Anterior cingulate cortex (tissue), 58 donors: ENCODE data around the gene KATNAL2.
"Not testable (repeated sequence)": the region's sequence is repeated elsewhere in the genome, so short reads cannot be mapped to it uniquely, and the experiment has no call there.

Experiments
- DNase-seq, 58 donors: peaks; one replicate each; lab custom pipeline; 2025; lab: John Stamatoyannopoulos, UW

The KATNAL2 gene

DNA sequence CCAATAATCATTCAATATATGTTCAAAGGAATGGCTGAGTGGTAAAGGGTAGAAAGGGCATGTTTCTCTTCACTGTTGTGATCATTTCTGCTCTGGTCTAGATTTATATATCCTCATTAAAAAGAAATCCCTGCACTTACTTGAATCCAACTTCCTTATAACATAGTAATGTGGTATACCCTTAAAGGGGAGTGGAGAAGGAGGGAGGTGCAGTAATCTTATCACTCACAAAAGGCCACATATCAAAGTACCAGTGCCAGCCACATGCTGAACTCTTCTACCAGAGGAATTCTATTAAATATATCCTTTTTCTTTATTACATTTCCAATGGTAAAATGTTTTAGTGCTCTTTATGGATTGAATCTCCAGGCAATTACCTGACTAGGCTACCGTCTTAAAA is 3.3 kb downstream of the KATNAL2 start:
- DNase-seq = no peak

GRCh38 chr18:46939337-46939963 is 22.0 kb downstream of the KATNAL2 start:
- no peak for DNase-seq

- DNase-seq = no peak
Measured at GRCh38 chr18:46939998-46940571, 22.7 kb downstream of the KATNAL2 start.

- no peak for DNase-seq
Measured at GRCh38 chr18:46942646-46943045, 25.2 kb downstream of the KATNAL2 start.

- DNase-seq = peak in 57 of 58 donors; percentile 20 to 90 (median 66)
Measured at GRCh38 chr18:46946656-46947282, 29.4 kb downstream of the KATNAL2 start.

DNA sequence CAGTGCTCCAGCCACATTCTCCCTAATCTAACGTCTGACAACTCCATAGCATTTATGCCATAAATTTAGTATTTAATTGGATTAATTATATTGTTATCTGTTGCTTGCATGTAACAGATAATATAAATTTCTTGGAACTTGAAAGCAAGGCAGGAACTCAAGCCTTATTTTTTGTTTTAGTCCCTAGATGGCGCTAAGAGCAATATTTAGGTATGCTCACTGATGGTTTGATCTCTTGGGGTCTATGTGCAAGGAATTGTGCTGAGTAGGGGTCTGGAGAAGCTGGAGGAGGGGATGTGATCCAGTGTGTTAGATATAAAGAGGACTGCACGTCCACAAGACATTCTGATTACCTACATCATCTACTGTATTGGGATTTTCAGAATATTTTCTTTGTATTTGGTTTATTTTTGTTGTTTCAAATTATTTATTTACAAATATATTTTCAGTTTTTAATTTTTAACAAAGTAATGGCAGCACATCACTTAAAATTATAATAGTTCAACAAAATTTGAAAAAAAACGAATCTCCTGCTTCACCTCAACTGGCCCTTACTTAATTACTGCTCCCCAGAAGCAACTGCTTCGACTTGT is 32.8 kb downstream of the KATNAL2 start:
- no peak for DNase-seq

DNA sequence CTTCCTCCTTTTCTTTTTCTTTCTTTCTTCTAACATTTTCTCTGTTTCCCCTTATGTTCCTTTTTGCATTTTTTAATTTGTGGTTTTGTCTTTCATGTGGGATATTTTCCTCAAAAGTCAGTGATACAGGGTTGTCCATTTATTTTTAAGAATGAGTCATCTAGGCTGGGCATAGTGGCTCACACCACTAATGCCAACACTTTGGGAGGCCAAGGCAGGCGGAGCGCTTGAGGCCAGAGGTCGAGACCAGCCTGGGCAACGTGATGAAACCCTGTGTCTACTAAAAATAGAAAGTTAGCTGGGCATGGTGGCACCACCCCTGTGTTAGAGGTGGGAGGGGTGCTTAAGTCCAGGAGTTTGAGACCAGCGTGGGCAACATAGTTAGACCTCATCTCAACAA is 35.8 kb downstream of the KATNAL2 start:
- DNase-seq = no peak

DNA sequence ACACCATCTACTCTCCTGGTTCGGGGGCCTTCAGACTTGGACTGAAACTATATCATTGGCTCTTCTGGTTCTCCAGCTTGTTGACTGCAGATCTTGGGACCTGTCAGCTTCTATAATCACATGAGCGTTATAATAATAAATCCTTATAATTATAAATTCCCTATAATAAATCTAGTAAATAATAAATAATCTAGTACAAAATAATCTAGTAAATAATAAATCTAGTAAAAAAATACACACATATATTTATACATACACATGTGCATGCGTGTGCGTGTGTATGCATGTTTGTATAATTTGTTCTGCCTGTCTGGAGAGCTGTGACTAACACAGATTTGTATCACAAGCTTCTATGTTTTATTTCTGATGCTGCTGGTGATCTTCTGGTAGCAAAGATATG is 40.8 kb downstream of the KATNAL2 start:
- DNase-seq = no peak

DNA sequence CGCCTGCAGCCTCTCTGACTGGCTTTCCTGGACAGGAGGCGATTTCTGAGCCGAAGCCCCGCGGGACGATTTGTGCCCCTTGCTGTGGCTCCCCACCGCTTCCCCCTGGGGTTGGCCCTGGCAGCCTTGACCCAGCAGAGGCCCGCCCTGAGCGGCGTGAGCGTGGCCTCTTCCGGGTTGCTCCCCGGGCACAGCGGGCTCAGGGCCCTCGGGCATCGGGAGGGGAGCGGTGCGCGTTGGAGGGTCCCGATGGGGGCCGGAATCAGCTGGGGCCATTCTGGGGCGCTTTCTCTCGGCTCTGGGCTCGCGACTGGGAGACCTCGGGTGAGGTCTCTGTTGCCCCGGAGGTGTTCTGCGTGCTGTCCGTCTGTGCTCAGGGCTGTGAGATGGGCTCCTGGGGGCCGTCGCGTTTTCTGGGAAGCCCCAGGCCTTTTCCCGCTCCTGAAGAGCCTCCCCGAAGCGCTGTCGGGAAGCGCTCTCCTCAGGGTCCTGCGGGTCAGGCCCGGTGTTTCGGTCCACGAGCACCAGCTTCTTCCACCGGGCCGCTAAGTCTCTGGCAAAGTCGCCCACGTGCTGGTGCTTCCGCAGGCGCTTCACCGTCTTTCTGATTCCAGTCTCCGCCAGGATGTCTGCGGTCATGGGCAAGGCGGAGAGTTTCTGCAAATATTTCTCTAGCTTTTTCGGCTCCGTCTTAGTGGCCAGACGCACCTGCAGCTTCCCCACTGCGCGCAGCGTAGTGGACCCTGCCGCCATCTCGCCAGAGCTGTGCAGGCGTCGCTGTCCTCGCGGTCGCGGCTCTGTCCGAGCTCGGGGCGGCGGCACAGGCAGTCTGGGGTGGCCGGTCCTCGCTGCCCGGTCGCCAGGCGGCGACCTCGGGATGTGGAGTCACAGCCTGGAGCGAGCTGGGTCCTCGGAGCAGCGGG is 46.5 kb downstream of the KATNAL2 start:
- not testable (repeated sequence) for DNase-seq

- DNase-seq = not testable (repeated sequence)
Measured at GRCh38 chr18:46964579-46965293, 47.3 kb downstream of the KATNAL2 start.

GRCh38 chr18:46966266-46966665 is 48.9 kb downstream of the KATNAL2 start:
- not testable (repeated sequence) for DNase-seq

- not testable (repeated sequence) for DNase-seq
Measured at GRCh38 chr18:46969551-46969950, 52.1 kb downstream of the KATNAL2 start.

GRCh38 chr18:47019870-47020269 is 102.5 kb downstream of the KATNAL2 start:
- DNase-seq = not testable (repeated sequence)

- not testable (repeated sequence) for DNase-seq
Measured at GRCh38 chr18:47020757-47021156, 103.4 kb downstream of the KATNAL2 start.

GRCh38 chr18:47022821-47023220 is 105.4 kb downstream of the KATNAL2 start:
- not testable (repeated sequence) for DNase-seq

- DNase-seq = not testable (repeated sequence)
Measured at GRCh38 chr18:47023769-47024465, 106.5 kb downstream of the KATNAL2 start.

- DNase-seq = not testable (repeated sequence)
Measured at GRCh38 chr18:47025557-47026174, 108.3 kb downstream of the KATNAL2 start.

- not testable (repeated sequence) for DNase-seq
Measured at GRCh38 chr18:47028738-47029137, 111.3 kb downstream of the KATNAL2 start.
